ENCODE results near the gene FUT2. TPM values are rescaled to one million over a fixed set of nuclear protein-coding genes. Genes with fewer than 3 reads are reported as not detected.
A peak's percentile ranks its signal among the peaks of the same experiment; 100 is the strongest.
"Not testable (repeated sequence)": the region's sequence is repeated elsewhere in the genome, so short reads cannot be mapped to it uniquely, and the experiment has no call there.

Gene FUT2
- total RNA-seq, 1 donor from 2014 or later, result not detected

DNA sequence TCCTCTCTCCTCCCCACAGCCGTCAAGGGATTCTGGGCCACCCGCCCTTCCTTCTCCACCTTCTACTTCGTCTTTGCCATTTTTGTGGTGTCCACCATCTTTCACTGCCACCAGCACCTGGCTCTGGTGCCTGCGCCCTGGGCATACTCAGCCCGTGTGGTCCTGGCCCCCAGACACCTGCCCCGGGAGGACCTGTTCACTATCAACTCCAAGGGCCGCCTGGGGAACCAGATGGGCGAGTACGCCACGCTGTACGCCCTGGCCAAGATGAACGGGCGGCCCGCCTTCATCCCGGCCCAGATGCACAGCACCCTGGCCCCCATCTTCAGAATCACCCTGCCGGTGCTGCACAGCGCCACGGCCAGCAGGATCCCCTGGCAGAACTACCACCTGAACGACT lies 15.8 kb upstream of the FUT2 start:
- not testable (repeated sequence) for H3K9me3 ChIP-seq (ENCODE audit: control insufficient read depth in 3 of 3, low read length in 3 of 3); H3K27me3 ChIP-seq (ENCODE audit: control insufficient read depth in 3 of 3, insufficient read depth in 3 of 3, low read length in 3 of 3); H3K36me3 ChIP-seq (ENCODE audit: control insufficient read depth in 3 of 3, insufficient read depth in 3 of 3, low read length in 3 of 3); H3K27ac ChIP-seq (ENCODE audit: low read depth, low read length); H3K4me3 ChIP-seq (ENCODE audit: low read length in 3 of 3); H3K9ac ChIP-seq (ENCODE audit: low read depth in 1 of 3, low read length in 3 of 3)
- peaks cover 8 to 14% (median 12%) of the 10 kb centered on the region in 3 donors for H3K4me1 ChIP-seq (ENCODE audit: control insufficient read depth in 3 of 3, insufficient read depth in 3 of 3, low read length in 3 of 3)

DNA sequence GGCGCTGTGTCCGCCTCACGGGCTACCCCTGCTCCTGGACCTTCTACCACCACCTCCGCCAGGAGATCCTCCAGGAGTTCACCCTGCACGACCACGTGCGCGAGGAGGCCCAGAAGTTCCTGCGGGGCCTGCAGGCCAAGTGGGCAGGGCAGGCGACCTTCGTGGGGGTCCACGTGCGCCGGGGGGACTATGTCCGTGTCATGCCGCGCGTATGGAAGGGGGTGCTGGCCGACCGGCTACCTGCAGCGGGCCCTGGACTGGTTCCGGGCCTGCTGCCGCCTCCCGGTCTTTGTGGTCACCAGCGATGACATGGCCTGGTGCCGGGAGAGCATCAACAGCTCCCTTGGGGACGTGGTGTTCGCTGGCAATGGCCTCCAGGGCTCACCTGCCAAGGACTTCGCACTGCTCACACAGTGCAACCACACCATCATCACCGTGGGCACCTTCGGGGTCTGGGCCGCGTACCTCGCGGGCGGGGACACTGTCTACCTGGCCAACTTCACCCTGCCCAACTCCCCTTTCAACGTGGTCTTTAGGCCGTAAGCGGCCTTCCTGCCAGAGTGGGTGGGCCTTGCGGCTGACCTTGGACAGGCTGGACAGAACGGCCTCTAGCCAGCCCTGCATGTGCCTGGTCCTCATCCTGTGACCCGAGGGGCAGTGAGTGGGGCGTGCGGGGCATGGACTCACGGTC lies 15.2 kb upstream of the FUT2 start:
- Histone ChIP-seq H3K27me3 (ENCODE audit: control insufficient read depth in 3 of 3, insufficient read depth in 3 of 3, low read length in 3 of 3) (no peaks in the 10 kb centered on the region), H3K4me1 (ENCODE audit: control insufficient read depth in 3 of 3, insufficient read depth in 3 of 3, low read length in 3 of 3) (peaks cover 2 to 9% (median 7%) of the 10 kb centered on the region in 3 donors), H3K27ac (ENCODE audit: low read depth, low read length) (no peak overlapping the region), H3K36me3 (ENCODE audit: control insufficient read depth in 3 of 3, insufficient read depth in 3 of 3, low read length in 3 of 3) (no peaks in the 10 kb centered on the region), H3K9me3 (ENCODE audit: control insufficient read depth in 3 of 3, low read length in 3 of 3) (no peaks in the 10 kb centered on the region), H3K4me3 (ENCODE audit: low read length in 3 of 3) (no peak overlapping the region), H3K9ac (ENCODE audit: low read depth in 1 of 3, low read length in 3 of 3) (no peak overlapping the region)

DNA sequence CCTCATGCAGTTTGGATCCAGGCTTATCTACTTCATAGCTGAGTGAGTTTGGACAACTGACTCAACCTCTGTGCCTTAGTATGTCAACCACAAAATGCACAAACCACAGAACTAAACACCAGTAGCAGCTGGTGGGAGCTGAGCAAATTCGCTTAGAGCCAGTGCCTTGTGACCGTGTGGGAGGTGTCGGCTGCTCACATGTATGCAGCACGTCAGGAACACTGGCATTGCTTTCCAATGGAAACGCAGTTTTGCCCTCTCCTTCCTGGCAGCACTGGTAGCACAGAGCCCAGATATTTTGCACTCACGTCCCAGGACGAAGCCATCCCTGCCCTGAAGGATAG lies 14.7 kb upstream of the FUT2 start:
- Histone ChIP-seq H3K9ac (ENCODE audit: low read depth in 1 of 3, low read length in 3 of 3) (peak overlapping the region in 2 of 3 donors; percentile 33 to 47), H3K4me3 (ENCODE audit: low read length in 3 of 3) (no peak overlapping the region), H3K9me3 (ENCODE audit: control insufficient read depth in 3 of 3, low read length in 3 of 3) (no peaks in the 10 kb centered on the region), H3K4me1 (ENCODE audit: control insufficient read depth in 3 of 3, insufficient read depth in 3 of 3, low read length in 3 of 3) (peaks cover 0 to 6% (median 5%) of the 10 kb centered on the region in 3 donors), H3K27ac (ENCODE audit: low read depth, low read length) (no peak overlapping the region), H3K27me3 (ENCODE audit: control insufficient read depth in 3 of 3, insufficient read depth in 3 of 3, low read length in 3 of 3) (no peaks in the 10 kb centered on the region), H3K36me3 (ENCODE audit: control insufficient read depth in 3 of 3, insufficient read depth in 3 of 3, low read length in 3 of 3) (no peaks in the 10 kb centered on the region)

DNA sequence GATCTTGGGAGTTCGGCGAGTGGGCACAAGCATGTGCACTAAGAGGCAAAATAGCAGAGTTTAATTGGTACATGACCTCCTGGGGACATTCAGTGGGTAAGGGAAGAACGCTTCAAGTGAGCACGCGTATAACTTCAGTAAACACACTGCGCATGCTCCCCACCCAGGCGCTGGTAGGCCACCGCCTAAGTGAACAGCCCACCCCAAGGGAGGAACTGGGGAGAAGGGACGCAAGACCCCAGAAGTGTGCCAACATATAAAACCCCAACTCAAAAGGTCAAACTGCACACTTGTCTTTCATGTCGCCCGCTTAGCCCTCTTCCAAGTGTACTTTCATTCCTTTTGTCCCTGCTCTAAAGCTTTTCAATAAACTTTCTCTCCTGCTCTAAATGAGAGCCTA lies 12.4 kb upstream of the FUT2 start:
- Histone ChIP-seq H3K9me3 (ENCODE audit: control insufficient read depth in 3 of 3, low read length in 3 of 3) (no peaks in the 10 kb centered on the region), H3K9ac (ENCODE audit: low read depth in 1 of 3, low read length in 3 of 3) (peak overlapping the region; percentile 40 to 65 (median 50)), H3K4me3 (ENCODE audit: low read length in 3 of 3) (peak overlapping the region; percentile 54 to 63 (median 61))

DNA sequence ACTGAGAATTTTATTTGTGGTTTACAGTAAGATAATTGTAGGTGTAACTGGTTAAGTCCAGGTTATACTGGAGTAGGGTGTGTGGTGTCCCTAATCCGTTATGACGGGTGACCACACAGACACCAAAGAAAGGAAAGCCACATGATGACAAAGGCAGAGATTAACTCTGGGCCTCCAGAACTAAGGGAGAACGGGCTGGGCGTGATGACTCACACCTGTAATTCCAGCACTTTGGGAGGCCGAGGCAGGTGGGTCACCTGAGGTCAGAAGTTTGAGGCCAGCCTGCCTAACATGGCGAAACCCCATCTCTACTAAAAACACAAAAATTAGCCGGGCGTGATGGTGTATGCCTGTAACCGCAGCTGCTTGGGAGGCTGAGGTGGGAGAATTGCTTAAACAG lies 10.2 kb upstream of the FUT2 start:
- Histone ChIP-seq H3K36me3 (ENCODE audit: control insufficient read depth in 3 of 3, insufficient read depth in 3 of 3, low read length in 3 of 3) (no peaks in the 10 kb centered on the region), H3K4me1 (ENCODE audit: control insufficient read depth in 3 of 3, insufficient read depth in 3 of 3, low read length in 3 of 3) (peaks cover 0 to 6% (median 5%) of the 10 kb centered on the region in 3 donors), H3K4me3 (ENCODE audit: low read length in 3 of 3) (no peak overlapping the region), H3K27ac (ENCODE audit: low read depth, low read length) (no peak overlapping the region), H3K27me3 (ENCODE audit: control insufficient read depth in 3 of 3, insufficient read depth in 3 of 3, low read length in 3 of 3) (no peaks in the 10 kb centered on the region), H3K9ac (ENCODE audit: low read depth in 1 of 3, low read length in 3 of 3) (no peak overlapping the region), H3K9me3 (ENCODE audit: control insufficient read depth in 3 of 3, low read length in 3 of 3) (no peaks in the 10 kb centered on the region)

More for the DNA sequence above, 12.4 kb upstream of the FUT2 start:
- Histone ChIP-seq H3K27me3 (ENCODE audit: control insufficient read depth in 3 of 3, insufficient read depth in 3 of 3, low read length in 3 of 3) (no peaks in the 10 kb centered on the region), H3K4me1 (ENCODE audit: control insufficient read depth in 3 of 3, insufficient read depth in 3 of 3, low read length in 3 of 3) (peaks cover 0 to 6% (median 5%) of the 10 kb centered on the region in 3 donors), H3K36me3 (ENCODE audit: control insufficient read depth in 3 of 3, insufficient read depth in 3 of 3, low read length in 3 of 3) (no peaks in the 10 kb centered on the region), H3K27ac (ENCODE audit: low read depth, low read length) (no peak overlapping the region)

DNA sequence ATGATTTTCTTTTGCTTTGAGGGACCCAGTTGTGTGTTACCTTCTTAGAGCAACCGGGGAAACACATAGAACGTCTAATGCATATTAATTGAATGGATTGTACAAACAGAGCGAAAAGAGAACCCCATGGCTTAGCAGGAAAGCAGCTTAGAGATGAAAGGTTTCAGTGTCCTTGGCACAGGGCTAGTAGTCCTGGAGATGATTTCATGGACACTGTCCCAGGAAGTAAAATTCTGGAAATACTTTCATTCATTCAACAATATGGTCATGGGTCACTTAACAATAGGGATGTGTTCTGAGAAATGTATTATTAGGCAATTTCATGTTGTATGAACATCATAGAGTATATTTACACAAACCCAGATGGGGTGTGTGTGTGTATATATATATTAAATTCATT lies 9.7 kb upstream of the FUT2 start:
- Histone ChIP-seq H3K36me3 (ENCODE audit: control insufficient read depth in 3 of 3, insufficient read depth in 3 of 3, low read length in 3 of 3) (no peaks in the 10 kb centered on the region), H3K4me3 (ENCODE audit: low read length in 3 of 3) (no peak overlapping the region), H3K9me3 (ENCODE audit: control insufficient read depth in 3 of 3, low read length in 3 of 3) (no peaks in the 10 kb centered on the region), H3K27me3 (ENCODE audit: control insufficient read depth in 3 of 3, insufficient read depth in 3 of 3, low read length in 3 of 3) (no peaks in the 10 kb centered on the region), H3K27ac (ENCODE audit: low read depth, low read length) (no peak overlapping the region), H3K9ac (ENCODE audit: low read depth in 1 of 3, low read length in 3 of 3) (no peak overlapping the region), H3K4me1 (ENCODE audit: control insufficient read depth in 3 of 3, insufficient read depth in 3 of 3, low read length in 3 of 3) (peaks cover 0 to 5% (median 1%) of the 10 kb centered on the region in 3 donors)

DNA sequence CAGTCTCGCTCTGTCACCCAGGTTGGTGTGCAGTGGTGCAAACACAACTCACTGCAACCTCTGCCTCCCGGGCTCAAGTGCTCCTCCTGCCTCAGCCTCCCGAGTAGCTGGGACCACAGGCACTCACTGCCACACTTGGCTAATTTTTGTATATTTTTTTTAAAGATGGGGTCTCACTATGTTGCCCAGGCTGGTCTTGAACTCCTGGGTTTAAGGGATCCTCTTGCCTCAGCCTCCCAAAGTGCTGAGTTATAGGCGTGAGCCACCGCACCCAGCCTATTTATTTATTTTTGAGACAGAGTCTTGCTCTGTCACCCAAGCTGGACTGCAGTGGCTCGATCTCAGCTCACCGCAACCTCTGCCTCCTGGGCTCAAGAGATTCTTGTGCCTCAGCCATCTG lies 9.1 kb upstream of the FUT2 start:
- H3K9ac ChIP-seq (ENCODE audit: low read depth in 1 of 3, low read length in 3 of 3); H3K27me3 ChIP-seq (ENCODE audit: control insufficient read depth in 3 of 3, insufficient read depth in 3 of 3, low read length in 3 of 3); H3K27ac ChIP-seq (ENCODE audit: low read depth, low read length); H3K4me1 ChIP-seq (ENCODE audit: control insufficient read depth in 3 of 3, insufficient read depth in 3 of 3, low read length in 3 of 3); H3K9me3 ChIP-seq (ENCODE audit: control insufficient read depth in 3 of 3, low read length in 3 of 3); H3K36me3 ChIP-seq (ENCODE audit: control insufficient read depth in 3 of 3, insufficient read depth in 3 of 3, low read length in 3 of 3); H3K4me3 ChIP-seq (ENCODE audit: low read length in 3 of 3): not testable (repeated sequence)

DNA sequence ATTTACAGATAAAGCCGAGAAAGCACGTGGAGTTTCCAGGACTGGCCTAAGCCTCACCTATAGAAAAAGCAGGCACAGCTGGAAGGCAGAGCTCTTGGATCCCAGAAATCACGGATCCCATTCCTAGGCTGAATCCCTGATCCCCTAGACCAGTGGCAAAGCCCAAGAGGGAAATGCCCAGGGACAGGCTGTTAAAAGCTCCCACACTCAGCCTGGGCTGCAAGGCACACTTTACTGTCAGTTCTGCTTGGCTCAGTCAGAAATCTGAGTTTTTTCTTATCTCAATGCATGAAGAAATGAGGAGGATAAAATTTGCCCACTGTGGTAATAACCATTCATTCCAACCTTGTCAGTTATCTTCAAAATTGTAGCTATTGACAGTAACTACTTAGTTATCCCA lies 8.0 kb upstream of the FUT2 start:
- H3K27me3 ChIP-seq (ENCODE audit: control insufficient read depth in 3 of 3, insufficient read depth in 3 of 3, low read length in 3 of 3), result no peaks in the 10 kb centered on the region
- no peaks in the 10 kb centered on the region for H3K9me3 ChIP-seq (ENCODE audit: control insufficient read depth in 3 of 3, low read length in 3 of 3)
- H3K4me1 ChIP-seq (ENCODE audit: control insufficient read depth in 3 of 3, insufficient read depth in 3 of 3, low read length in 3 of 3), result peaks cover 0 to 5% (median 0%) of the 10 kb centered on the region in 3 donors
- H3K27ac ChIP-seq (ENCODE audit: low read depth, low read length), result no peak overlapping the region
- no peak overlapping the region for H3K4me3 ChIP-seq (ENCODE audit: low read length in 3 of 3)
- no peaks in the 10 kb centered on the region for H3K36me3 ChIP-seq (ENCODE audit: control insufficient read depth in 3 of 3, insufficient read depth in 3 of 3, low read length in 3 of 3)
- H3K9ac ChIP-seq (ENCODE audit: low read depth in 1 of 3, low read length in 3 of 3), result no peak overlapping the region

DNA sequence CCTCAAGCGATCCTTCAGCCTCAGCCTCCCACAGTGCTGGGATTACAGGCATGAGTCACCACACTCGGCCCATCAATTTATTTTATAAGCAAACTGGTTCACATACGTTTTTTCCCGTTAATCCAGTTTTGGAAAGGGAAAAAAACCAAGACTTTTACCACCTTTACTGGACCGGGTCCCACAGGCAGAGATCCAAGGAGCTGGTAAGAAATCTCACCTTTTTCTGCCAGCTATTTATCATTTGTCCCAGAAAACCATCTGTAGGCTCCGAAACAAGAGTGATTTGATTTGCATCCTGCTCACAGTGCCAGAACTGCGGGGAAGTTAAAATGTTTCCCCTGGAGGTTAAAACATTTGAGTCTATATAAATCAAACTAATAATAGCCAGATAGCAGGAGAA lies 6.3 kb upstream of the FUT2 start:
- Histone ChIP-seq H3K9ac (ENCODE audit: low read depth in 1 of 3, low read length in 3 of 3) (no peak overlapping the region), H3K4me1 (ENCODE audit: control insufficient read depth in 3 of 3, insufficient read depth in 3 of 3, low read length in 3 of 3) (no peaks in the 10 kb centered on the region), H3K9me3 (ENCODE audit: control insufficient read depth in 3 of 3, low read length in 3 of 3) (no peaks in the 10 kb centered on the region), H3K27ac (ENCODE audit: low read depth, low read length) (no peak overlapping the region), H3K4me3 (ENCODE audit: low read length in 3 of 3) (no peak overlapping the region), H3K27me3 (ENCODE audit: control insufficient read depth in 3 of 3, insufficient read depth in 3 of 3, low read length in 3 of 3) (no peaks in the 10 kb centered on the region), H3K36me3 (ENCODE audit: control insufficient read depth in 3 of 3, insufficient read depth in 3 of 3, low read length in 3 of 3) (no peaks in the 10 kb centered on the region)

DNA sequence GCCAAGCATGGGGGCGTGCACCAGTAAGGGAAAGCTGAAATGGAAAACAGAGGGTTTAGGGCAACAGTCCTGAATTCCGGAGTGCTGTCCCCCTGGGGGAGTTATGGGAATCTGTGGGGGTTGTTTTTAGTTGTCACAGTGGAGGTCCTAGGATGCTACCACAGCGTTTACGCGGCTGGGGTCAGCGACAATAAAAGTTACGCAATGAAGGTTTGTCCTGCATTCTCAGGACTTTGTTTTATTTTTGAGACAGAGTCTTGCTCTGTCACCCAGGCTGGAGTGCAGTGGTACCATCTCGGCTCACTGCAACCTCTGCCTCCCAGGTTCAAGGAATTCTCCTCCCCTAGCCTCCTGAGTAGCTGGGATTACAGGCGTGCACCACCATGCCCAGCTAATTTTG lies 2.1 kb upstream of the FUT2 start:
- not testable (repeated sequence) for H3K4me1 ChIP-seq (ENCODE audit: control insufficient read depth in 3 of 3, insufficient read depth in 3 of 3, low read length in 3 of 3); H3K9me3 ChIP-seq (ENCODE audit: control insufficient read depth in 3 of 3, low read length in 3 of 3); H3K27ac ChIP-seq (ENCODE audit: low read depth, low read length); H3K36me3 ChIP-seq (ENCODE audit: control insufficient read depth in 3 of 3, insufficient read depth in 3 of 3, low read length in 3 of 3); H3K9ac ChIP-seq (ENCODE audit: low read depth in 1 of 3, low read length in 3 of 3); H3K4me3 ChIP-seq (ENCODE audit: low read length in 3 of 3)
- H3K27me3 ChIP-seq (ENCODE audit: control insufficient read depth in 3 of 3, insufficient read depth in 3 of 3, low read length in 3 of 3), result peaks cover 12 to 23% (median 14%) of the 10 kb centered on the region in 3 donors
